ENCODE measurements around the gene FAM81A. TPM values are rescaled to one million over a fixed set of nuclear protein-coding genes. Genes with fewer than 3 reads are reported as not detected.

FAM81A gene
- total RNA-seq, 1 experiment from 2014 or later = 2.0 TPM

- ATAC-seq = no peak
- H3K36me3 Mint-ChIP-seq = no peaks in the 10 kb centered on the region
- TF ChIP-seq ZNF396 (CRISPR knock-in tag; IDR thresholded peaks at IDR 0.05; ENCODE audit: borderline replicate concordance) (no peak), RELA (CRISPR knock-in tag; IDR thresholded peaks at IDR 0.05; ENCODE audit: borderline replicate concordance) (no peak), NFE2L1 (CRISPR knock-in tag; IDR thresholded peaks at IDR 0.05) (no peak), NR2C2 (CRISPR knock-in tag; IDR thresholded peaks at IDR 0.05) (no peak)
- TF ChIP-seq, protein P1, sequence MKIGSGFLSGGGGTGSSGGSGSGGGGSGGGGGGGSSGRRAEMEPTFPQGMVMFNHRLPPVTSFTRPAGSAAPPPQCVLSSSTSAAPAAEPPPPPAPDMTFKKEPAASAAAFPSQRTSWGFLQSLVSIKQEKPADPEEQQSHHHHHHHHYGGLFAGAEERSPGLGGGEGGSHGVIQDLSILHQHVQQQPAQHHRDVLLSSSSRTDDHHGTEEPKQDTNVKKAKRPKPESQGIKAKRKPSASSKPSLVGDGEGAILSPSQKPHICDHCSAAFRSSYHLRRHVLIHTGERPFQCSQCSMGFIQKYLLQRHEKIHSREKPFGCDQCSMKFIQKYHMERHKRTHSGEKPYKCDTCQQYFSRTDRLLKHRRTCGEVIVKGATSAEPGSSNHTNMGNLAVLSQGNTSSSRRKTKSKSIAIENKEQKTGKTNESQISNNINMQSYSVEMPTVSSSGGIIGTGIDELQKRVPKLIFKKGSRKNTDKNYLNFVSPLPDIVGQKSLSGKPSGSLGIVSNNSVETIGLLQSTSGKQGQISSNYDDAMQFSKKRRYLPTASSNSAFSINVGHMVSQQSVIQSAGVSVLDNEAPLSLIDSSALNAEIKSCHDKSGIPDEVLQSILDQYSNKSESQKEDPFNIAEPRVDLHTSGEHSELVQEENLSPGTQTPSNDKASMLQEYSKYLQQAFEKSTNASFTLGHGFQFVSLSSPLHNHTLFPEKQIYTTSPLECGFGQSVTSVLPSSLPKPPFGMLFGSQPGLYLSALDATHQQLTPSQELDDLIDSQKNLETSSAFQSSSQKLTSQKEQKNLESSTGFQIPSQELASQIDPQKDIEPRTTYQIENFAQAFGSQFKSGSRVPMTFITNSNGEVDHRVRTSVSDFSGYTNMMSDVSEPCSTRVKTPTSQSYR (CRISPR knock-in tag; IDR thresholded peaks at IDR 0.05) = no peak
- no peak overlapping the region for H3K27ac Mint-ChIP-seq
- ChIA-PET POLR2A (interaction anchor here (1.0 kb wide), 1 partner anchor 18 kb away, joined by 3 read pairs; no protein-coding TSS in a partner anchor), CTCF (interaction anchor here (1.0 to 1.3 kb wide), 2 partner anchors 25 to 149 kb away, joined by 3 to 4 read pairs; no protein-coding TSS in a partner anchor)
- H3K9me3 Mint-ChIP-seq = no peaks in the 10 kb centered on the region
- no peak overlapping the region for H3K4me3 Mint-ChIP-seq
- no peak for DNase-seq (ENCODE audit: low spot score)
- peaks cover 42% of the 10 kb centered on the region for H3K27me3 Mint-ChIP-seq (ENCODE audit: low read depth)
- H3K4me1 Mint-ChIP-seq = peaks cover 18% of the 10 kb centered on the region
These were observed 41.8 kb upstream of the FAM81A start for GRCh38 chr15:59396211-59396610.

- Mint-ChIP-seq H3K9me3 (no peaks in the 10 kb centered on the region), H3K4me3 (no peak overlapping the region), H3K27ac (no peak overlapping the region), H3K4me1 (peaks cover 22% of the 10 kb centered on the region), H3K36me3 (no peaks in the 10 kb centered on the region), H3K27me3 (ENCODE audit: low read depth) (peaks cover 46% of the 10 kb centered on the region)
- POLR2A ChIA-PET = no interaction called here
- TF ChIP-seq MAX (CRISPR knock-in tag; IDR thresholded peaks at IDR 0.05) (no peak), TP53 (CRISPR knock-in tag; IDR thresholded peaks at IDR 0.05) (no peak), GTF2I (CRISPR knock-in tag; conservative IDR thresholded peaks at IDR 0.05) (no peak), FOXJ3 (CRISPR knock-in tag; IDR thresholded peaks at IDR 0.05; ENCODE audit: borderline replicate concordance) (no peak), JUN (CRISPR knock-in tag; IDR thresholded peaks at IDR 0.05) (no peak), SMAD3 (CRISPR knock-in tag; IDR thresholded peaks at IDR 0.05; ENCODE audit: borderline replicate concordance) (no peak), TCF7 (CRISPR knock-in tag; IDR thresholded peaks at IDR 0.05; ENCODE audit: low read depth) (no peak), ZNF532 (CRISPR knock-in tag; IDR thresholded peaks at IDR 0.05; ENCODE audit: borderline replicate concordance) (no peak), CBFB (CRISPR knock-in tag; IDR thresholded peaks at IDR 0.05; ENCODE audit: low read depth) (no peak)
- TF ChIP-seq, protein P2, sequence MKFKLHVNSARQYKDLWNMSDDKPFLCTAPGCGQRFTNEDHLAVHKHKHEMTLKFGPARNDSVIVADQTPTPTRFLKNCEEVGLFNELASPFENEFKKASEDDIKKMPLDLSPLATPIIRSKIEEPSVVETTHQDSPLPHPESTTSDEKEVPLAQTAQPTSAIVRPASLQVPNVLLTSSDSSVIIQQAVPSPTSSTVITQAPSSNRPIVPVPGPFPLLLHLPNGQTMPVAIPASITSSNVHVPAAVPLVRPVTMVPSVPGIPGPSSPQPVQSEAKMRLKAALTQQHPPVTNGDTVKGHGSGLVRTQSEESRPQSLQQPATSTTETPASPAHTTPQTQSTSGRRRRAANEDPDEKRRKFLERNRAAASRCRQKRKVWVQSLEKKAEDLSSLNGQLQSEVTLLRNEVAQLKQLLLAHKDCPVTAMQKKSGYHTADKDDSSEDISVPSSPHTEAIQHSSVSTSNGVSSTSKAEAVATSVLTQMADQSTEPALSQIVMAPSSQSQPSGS (CRISPR knock-in tag; IDR thresholded peaks at IDR 0.05; ENCODE audit: borderline replicate concordance, low read depth) = no peak
- TF ChIP-seq, protein P1 (CRISPR knock-in tag; IDR thresholded peaks at IDR 0.05) = no peak
- CTCF ChIA-PET = interaction anchor here (0.7 to 1.3 kb wide), 2 partner anchors 25 to 232 kb away, joined by 3 to 4 read pairs; no protein-coding TSS in a partner anchor
- no peak for DNase-seq (ENCODE audit: low spot score)
- no peak for ATAC-seq
These were observed 41.3 kb upstream of the FAM81A start for GRCh38 chr15:59396679-59397078.

Data from WTC11 (cell line).